NAMALWA (cell line): Measurements from ENCODE around the gene LNP1.
A peak's percentile ranks its signal among the peaks of the same experiment; 100 is the strongest.
"Not testable (repeated sequence)": the region's sequence is repeated elsewhere in the genome, so short reads cannot be mapped to it uniquely, and the experiment has no call there.

ENCODE experiments used
- DNase-seq: peaks from one replicate; pipeline ENCODE4 v3.0.0-alpha.2; 2015; ENCODE audit warnings: low spot score

Gene LNP1

DNA sequence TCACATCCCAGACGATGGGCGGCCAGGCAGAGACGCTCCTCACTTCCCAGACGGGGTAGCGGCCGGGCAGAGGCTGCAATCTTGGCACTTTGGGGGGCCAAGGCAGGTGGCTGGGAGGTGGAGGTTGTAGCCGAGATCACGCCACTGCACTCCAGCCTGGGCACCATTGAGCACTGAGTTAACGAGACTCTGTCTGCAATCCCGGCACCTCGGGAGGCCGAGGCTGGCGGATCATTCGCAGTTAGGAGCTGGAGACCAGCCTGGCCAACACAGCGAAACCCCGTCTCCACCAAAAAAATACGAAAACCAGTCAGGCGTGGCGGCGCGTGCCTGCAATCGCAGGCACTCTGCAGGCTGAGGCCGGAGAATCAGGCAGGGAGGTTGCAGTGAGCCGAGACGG, 77.2 kb downstream of the LNP1 start:
- not testable (repeated sequence) for DNase-seq

DNA sequence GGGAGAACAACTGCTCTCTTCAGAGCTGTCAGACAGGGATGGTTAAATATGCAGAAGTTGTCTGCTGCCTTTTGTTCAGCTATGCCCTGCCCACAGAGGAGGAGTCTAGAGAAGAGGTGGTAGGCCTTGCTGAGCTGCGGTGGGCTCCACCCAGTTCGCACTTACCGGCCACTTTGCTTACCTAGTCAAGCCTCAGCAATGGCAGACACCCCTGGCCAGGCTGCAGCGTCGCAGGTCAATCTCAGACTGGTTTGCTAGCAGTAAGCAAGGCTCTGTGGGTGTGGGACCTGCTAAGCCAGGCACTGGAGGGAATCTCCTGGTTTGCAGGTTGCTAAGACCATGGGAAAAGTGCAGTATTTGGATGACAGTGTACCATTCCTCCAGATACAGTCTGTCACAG, 78.7 kb downstream of the LNP1 start:
- DNase-seq: no peak

DNA sequence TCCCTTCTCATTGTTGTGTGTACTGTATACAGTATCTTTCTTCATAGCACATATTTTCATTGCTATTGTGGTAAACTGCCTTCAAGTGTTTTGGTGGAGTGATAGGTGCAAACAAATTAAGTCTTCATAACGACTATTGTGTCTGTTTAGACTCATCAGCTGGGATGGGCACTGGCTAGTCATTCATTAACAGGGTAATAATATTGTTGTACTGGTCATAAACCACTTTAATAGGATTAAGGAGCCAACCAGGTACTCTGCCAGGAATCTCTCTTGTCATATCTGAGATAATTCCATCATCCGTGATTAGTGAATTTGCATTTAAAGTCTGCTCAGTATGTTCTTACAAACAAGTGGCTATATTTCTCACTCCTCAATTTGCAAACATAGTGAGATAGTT, 80.8 kb downstream of the LNP1 start:
- no peak for DNase-seq

DNA sequence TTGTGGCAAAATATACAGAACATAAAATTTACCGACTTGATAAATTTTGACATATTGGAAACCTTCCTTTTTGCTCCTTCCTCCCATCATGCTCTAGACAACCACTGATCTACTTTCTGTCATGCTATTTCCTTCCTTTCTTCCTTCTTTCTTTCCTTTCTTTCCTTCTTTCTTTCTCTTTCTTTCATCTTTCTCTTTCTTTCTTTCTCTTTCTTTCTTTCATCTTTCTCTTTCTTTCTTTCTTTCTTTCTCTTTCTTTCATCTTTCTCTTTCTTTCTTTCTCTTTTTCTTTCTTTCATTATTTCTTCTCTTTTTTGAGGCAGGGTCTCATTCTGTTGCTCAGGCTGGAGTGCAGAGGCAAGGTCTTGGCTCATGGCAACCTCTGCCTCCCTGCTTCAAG, 82.2 kb downstream of the LNP1 start:
- DNase-seq: no peak

DNA sequence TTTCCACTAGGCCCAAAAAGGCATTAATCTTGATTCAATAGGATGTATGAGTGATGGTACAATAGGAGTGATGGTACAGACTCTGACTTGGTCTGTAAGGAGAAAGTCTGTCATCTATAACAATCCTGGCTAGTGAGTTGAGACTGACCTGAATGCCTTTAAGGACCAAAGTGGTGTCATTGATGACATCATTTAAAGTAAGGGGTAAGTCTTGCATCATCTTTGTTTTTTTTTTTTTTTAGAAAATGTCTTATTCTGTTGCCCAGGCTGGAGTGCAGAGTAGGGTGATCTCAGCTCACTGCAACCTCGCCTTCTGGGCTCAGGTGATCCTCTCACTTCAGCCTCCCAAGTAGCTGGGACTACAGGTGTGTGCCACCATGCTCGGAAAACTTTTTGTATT, 85.5 kb downstream of the LNP1 start:
- DNase-seq: no peak

DNA sequence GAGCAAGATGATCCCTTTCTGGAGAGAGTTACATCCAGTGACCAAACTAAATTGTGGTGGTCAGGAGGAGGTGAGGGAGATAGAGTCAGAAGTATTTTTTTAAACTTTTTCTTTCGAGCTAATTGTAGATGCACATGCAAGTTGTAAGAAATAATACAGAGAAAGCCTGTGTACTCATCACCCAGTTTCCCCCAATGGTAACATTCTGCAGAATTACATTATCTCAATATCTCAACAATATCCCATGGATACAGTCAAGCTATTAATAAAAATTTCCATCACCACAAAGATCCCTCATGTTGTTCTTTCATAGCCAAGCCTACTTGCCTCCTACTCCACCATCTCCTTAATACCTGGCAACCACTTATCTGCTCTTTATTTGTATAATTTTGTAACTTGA, 87.8 kb downstream of the LNP1 start:
- no peak for DNase-seq

DNA sequence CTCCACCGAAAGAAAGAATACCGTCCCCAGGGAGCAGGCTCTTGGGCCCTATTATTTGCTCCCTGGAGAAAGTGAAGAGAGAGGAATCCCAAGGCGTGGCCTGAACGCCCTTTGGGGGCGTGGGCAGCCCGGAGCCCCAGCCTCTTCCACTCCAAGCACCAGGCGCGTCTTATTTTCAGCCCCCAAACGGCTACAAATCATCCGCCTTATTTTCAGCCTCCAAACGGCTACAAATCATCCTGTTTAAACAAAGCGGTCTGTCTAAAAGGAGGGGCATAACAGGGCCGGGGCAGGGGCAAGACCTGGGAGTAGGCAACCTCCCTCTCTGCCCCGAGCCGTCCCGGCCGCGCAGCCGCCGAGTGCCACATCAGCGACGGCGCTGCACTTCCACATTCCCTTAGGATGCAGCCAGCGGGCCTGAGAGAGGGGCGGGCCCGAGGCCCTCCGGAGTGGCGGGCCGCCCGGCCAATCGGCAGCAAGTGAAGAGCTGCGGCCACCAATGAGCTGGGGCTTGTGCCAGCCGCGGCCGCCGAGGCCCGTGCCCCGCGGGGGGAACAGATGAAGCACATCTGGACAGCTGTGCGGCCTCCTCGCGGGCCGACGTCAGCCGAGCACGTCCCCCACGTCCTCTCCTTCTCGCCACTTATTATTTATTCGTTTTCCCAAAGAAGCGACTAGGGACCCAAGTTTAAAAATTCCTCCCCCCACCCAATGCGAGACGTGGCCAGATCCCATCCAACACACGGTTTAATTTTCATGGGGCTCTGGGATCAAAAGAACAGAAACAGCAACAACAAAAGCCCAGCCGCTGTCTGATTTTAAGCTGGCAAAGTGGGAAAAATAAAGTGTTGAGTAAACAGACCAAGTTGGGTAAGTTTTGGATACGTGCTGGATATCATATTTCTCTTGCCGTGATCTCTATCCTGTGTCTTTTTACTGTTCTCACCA, 91.0 kb downstream of the LNP1 start, which contains the start of gene TMEM45A:
TMEM45A (plus strand) TSS at position 561 of the 948 bp plus-strand sequence. CDS start 62,593 bp downstream, outside the sequence.
- peak; percentile 85 for DNase-seq

DNA sequence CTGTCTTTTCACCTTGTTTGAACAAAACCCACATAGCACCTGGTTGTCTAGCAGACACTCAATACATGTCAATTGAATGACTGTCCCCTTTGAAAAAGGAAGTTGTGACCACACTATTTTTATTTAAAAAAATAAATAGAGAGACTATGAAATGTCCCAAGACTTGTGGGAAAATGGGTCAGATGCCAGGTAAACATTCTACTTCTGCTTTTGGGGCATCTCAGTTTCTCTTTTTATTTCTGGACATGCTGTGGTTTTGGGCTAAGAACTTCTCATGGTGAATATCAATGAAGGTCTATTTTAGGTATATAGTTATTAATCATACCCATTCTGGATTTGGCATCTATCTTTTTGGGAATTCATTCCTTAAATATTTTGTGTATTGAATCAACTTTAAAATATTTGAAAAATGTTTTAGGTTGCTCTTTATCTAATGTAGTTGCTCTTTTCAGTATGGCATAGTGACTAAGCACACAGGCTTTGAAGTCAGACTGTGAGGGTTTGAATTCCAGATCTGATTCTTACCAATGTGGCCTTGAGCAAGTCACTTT, 95.4 kb downstream of the LNP1 start:
- DNase-seq: no peak

DNA sequence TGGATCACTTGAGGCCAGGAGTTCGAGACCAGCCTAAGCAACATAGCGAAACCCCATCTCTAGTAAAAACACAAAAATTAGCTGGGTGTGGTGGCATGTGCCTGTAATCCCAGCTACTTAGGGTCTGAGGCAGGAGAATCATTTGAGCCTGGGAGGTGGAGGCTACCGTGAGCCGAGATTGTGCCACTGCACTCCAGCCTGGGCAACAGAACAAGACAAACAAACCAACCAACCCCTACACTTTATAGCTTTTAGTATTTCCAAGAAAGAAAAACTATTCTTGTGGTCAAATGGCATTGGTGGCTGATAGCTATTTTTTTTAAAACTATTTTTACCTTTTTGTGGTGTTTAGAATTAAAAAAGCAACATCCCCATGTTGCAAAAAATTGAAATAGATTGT, 98.3 kb downstream of the LNP1 start:
- DNase-seq: no peak

DNA sequence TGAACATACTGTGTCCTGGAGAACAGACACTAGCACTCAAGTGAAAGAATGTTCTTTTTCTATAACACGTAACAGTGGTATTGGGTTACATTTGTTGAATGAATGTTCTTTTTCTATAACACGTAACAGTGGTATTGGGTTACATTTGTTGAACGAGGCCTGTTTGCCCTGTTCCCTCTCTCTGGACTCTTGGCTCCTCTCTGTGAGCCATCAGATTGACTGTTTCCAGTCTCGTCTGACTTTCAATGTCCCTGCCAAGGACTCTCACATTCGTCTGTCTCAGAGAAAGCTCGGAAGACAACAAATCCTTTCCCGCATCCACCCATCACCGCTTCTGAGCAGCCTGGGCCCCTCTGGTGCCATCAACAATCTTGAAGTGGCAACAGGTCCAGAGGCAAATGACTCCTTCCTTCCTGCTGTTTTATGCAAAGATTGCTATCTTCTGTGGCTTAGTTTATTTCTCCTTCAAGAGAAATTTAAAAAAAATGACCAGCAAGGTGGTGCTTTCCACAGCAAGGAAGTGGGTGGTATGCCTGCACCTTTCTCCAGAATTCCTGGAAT, 99.1 kb downstream of the LNP1 start:
- DNase-seq: no peak

DNA sequence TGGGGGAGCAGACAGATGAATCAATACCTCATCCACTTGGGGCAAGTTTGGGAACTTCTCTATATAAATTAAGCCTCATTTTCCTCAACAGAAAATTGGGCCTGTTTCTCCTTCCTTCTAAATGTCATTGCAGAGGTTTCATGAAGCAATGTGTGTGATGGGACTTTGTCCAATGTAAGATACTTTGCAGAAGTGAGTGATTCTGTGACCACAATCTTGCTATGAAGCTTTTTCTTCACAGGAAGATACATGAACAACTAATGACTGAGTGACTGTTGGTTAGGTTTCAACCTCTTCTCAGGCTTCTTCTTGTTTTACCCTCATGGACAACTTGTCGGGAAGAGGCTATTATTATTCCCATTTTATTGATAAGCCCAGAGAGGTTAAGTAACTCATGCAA, 102.1 kb downstream of the LNP1 start:
- DNase-seq: no peak
